HepG2 (cell line): Measurements from ENCODE around the gene SULT2B1. TPM values are rescaled to one million over a fixed set of nuclear protein-coding genes. Genes with fewer than 3 reads are reported as not detected.

Experiments
- ATF3 ChIP-seq: sonication (generic); formaldehyde crosslinking; IDR thresholded peaks from 2 replicates; pipeline ENCODE4 v1.4.0; 2020; ENCODE audit warnings: missing genetic modification reagents
- DMAP1 ChIP-seq: IDR thresholded peaks from 2 replicates; pipeline ENCODE4 v1.6.1; 2016
- ELK4 ChIP-seq: sonication (generic); formaldehyde crosslinking; IDR thresholded peaks from 2 replicates; pipeline ENCODE4 v1.9.0; 2021; ENCODE audit warnings: missing genetic modification reagents, borderline replicate concordance
- GMEB1 ChIP-seq: sonication (generic); formaldehyde crosslinking; IDR thresholded peaks from 2 replicates; pipeline ENCODE4 v1.5.1; 2020; ENCODE audit warnings: missing genetic modification reagents, mild to moderate bottlenecking, borderline replicate concordance
- GTF2F1 ChIP-seq: fragments of 150-350 bp; IDR thresholded peaks from 2 replicates; pipeline ENCODE4 v1.6.1; 2014; ENCODE audit warnings: low read length
- IRF1 ChIP-seq: sonication (generic); formaldehyde crosslinking; IDR thresholded peaks from 2 replicates; pipeline ENCODE4 v1.4.0; 2020; ENCODE audit warnings: low read depth, mild to moderate bottlenecking, missing genetic modification reagents
- NFKB2 ChIP-seq: sonication (generic); formaldehyde crosslinking; IDR thresholded peaks from 2 replicates; pipeline ENCODE4 v1.4.0; 2020; ENCODE audit warnings: missing genetic modification reagents, borderline replicate concordance
- PHF21A ChIP-seq: sonication (generic); formaldehyde crosslinking; IDR thresholded peaks from 2 replicates; pipeline ENCODE4 v1.5.0; 2020; ENCODE audit warnings: mild to moderate bottlenecking, missing genetic modification reagents
- POGZ ChIP-seq: sonication (generic); formaldehyde crosslinking; IDR thresholded peaks from 2 replicates; pipeline ENCODE4 v1.4.0; 2020; ENCODE audit warnings: mild to moderate bottlenecking, missing genetic modification reagents
- PRMT3 ChIP-seq: sonication (generic); formaldehyde crosslinking; IDR thresholded peaks from 2 replicates; pipeline ENCODE4 v1.8.1; 2022; ENCODE audit warnings: low read depth, mild to moderate bottlenecking, moderate library complexity, missing genetic modification reagents, borderline replicate concordance
- SMARCC2 ChIP-seq: fragments of 450-650 bp; IDR thresholded peaks from 2 replicates; pipeline ENCODE4 v1.6.1; 2017; ENCODE audit warnings: antibody characterized with exemption, mild to moderate bottlenecking
- TARDBP ChIP-seq: sonication (generic); formaldehyde crosslinking; IDR thresholded peaks from 2 replicates; pipeline ENCODE4 v1.8.0; 2022; ENCODE audit warnings: mild to moderate bottlenecking, missing genetic modification reagents
- TFDP2 ChIP-seq: sonication (generic); formaldehyde crosslinking; IDR thresholded peaks from 2 replicates; pipeline ENCODE4 v1.4.0; 2020; ENCODE audit warnings: missing genetic modification reagents
- TRIM24 ChIP-seq: sonication (generic); formaldehyde crosslinking; IDR thresholded peaks from 2 replicates; pipeline ENCODE4 v1.8.0; 2022; ENCODE audit warnings: mild to moderate bottlenecking, missing genetic modification reagents
- ZNF121 ChIP-seq: sonication (generic); formaldehyde crosslinking; IDR thresholded peaks from 2 replicates; pipeline ENCODE4 v1.5.0; 2020; ENCODE audit warnings: mild to moderate bottlenecking, missing genetic modification reagents
- ZNF143 ChIP-seq: sonication (generic); formaldehyde crosslinking; IDR thresholded peaks from 2 replicates; pipeline ENCODE4 v1.4.0; 2020; ENCODE audit warnings: missing genetic modification reagents
- ZNF687 ChIP-seq: sonication (generic); formaldehyde crosslinking; IDR thresholded peaks from 2 replicates; pipeline ENCODE4 v1.5.1; 2020; ENCODE audit warnings: mild to moderate bottlenecking, missing genetic modification reagents, moderate library complexity
- polyA plus RNA-seq, 8 experiments: library from polyadenylated mRNA; depleted of rRNA in 3 of 8; stranded (reverse) in 7 of 8; unstranded in 1 of 8; fragments of >200 nt; fragmentation: Illumina TruSeq in 4 of 8; extraction: Trizol in 4 of 8; gene quantifications; 2 replicates each; pipeline versions ENCODE4 v1.2.1 to v1.2.3, GENCODE V29; 2011 to 2016; ENCODE audit warnings: low read depth in 4 of 8, missing spikeins in 1 of 8, mixed read lengths in 1 of 8; ENCODE audit not compliant: insufficient read depth in 1 of 8
- total RNA-seq, 5 experiments: library from RNA; depleted of rRNA; stranded (reverse); fragments of >200 nt; fragmentation: Illumina TruSeq; extraction: Trizol; gene quantifications; 2 replicates each; pipeline ENCODE4 v1.2.3, GENCODE V29; 2016; ENCODE audit warnings: low read depth in 1 of 5

The SULT2B1 gene
- total and polyA plus RNA-seq, 2 of the 13 experiments (the other 11 are each of a cell fraction or from before 2014, with no cell fraction given): 0.13 TPM; not detected in 1

GRCh38 chr19:48618916-48619691 lies 67.1 kb downstream of the SULT2B1 start, which contains the start of the genes RPL18 and SPHK2 (continued):
- TF ChIP-seq ZNF687 (CRISPR knock-in tag) (peak; percentile 93), PRMT3 (no peak; the same call in 1 of the 2 replicates), GMEB1 (peak; percentile 100), SMARCC2 (no peak), ZNF143 (CRISPR knock-in tag) (peak; percentile 84), ELK4 (CRISPR knock-in tag) (no peak; the same call in 1 of the 2 replicates), TRIM24 (no peak), PHF21A (CRISPR knock-in tag) (peak; percentile 99), TFDP2 (peak; percentile 81), ATF3 (CRISPR knock-in tag) (peak; percentile 78; the same call in 1 of the 2 replicates), IRF1 (CRISPR knock-in tag) (no peak), NFKB2 (CRISPR knock-in tag) (peak; percentile 60; the same call in 1 of the 2 replicates), TARDBP (peak; percentile 95), GTF2F1 (peak; percentile 85), POGZ (CRISPR knock-in tag) (peak; percentile 91), DMAP1 (CRISPR knock-in tag) (peak; percentile 99), ZNF121 (CRISPR knock-in tag) (0 out of 2 replicates have a peak, but pooled peaks have one; percentile 21)
